Heart right ventricle (tissue), 16 donors: ENCODE measurements around the gene YIPF5. TPM values are rescaled to one million over a fixed set of nuclear protein-coding genes. Genes with fewer than 3 reads are reported as not detected.

Experiments
- ATAC-seq, 8 donors: fragments of 200-7000 bp; cut with Tn5 transposase; one replicate each; pipeline ENCODE4 v1.9.1; 2020; ENCODE audit warnings: mild to moderate bottlenecking in 8 of 8, moderate library complexity in 8 of 8, moderate number of reproducible peaks in 1 of 8
- DNase-seq, 2 donors: peaks; one replicate each; pipeline ENCODE4 v3.0.0-alpha.2; 2020
- H3K27ac ChIP-seq, 10 donors: fragments of 200-600 bp; sonication (generic) in 2 of 10; one replicate each; pipeline versions ENCODE4 v1.5.0 to v1.8.0; 2020 to 2022; ENCODE audit warnings: mild to moderate bottlenecking in 3 of 10
- H3K27me3 ChIP-seq, 7 donors: fragments of 200-600 bp; one replicate each; pipeline ENCODE4 v1.8.0; 2021 to 2022; ENCODE audit warnings: mild to moderate bottlenecking in 2 of 7
- H3K36me3 ChIP-seq, 9 donors: fragments of 200-600 bp; sonication (generic) in 1 of 9; one replicate each; pipeline versions ENCODE4 v1.5.0 to v1.8.0; 2020 to 2022; ENCODE audit warnings: mild to moderate bottlenecking in 2 of 9
- H3K4me1 ChIP-seq, 9 donors: fragments of 200-600 bp; sonication (generic) in 1 of 9; one replicate each; pipeline versions ENCODE4 v1.5.0 to v1.8.0; 2020 to 2022; ENCODE audit warnings: mild to moderate bottlenecking in 4 of 9
- H3K4me3 ChIP-seq, 10 donors: fragments of 200-600 bp; sonication (generic) in 2 of 10; one replicate each; pipeline versions ENCODE4 v1.5.0 to v1.8.0; 2020 to 2022; ENCODE audit warnings: mild to moderate bottlenecking in 7 of 10, moderate library complexity in 2 of 10
- H3K9me3 ChIP-seq, 11 donors: fragments of 200-600 bp in 10 of 11; sonication (generic) in 2 of 11; one replicate each; pipeline versions ENCODE4 v1.5.0 to v1.8.0; 2013 to 2022; ENCODE audit warnings: mild to moderate bottlenecking in 2 of 11, control low read depth in 1 of 11, moderate library complexity in 1 of 11
- WGBS, 2 donors: extraction: QIAGEN DNeasy Blood & Tissue Kit; methylation state at CpG; one replicate each; pipeline ENCODE4 v1.1.7; 2013; ENCODE audit warnings: inconsistent platforms in 1 of 2; 5-methylcytosine and 5-hydroxymethylcytosine counted together
- intact Hi-C, 10 donors: fragments of 100-400 bp; cut with DNase I; formaldehyde crosslinking; loops; one replicate each; pipeline versions ENCODE4 v1.11.1 to v1.14.2; 2022
- polyA plus RNA-seq, 2 donors: library from polyadenylated mRNA; stranded (reverse); fragments of 200-250 nt; gene quantifications; one replicate each; pipeline ENCODE4 v1.2.3, GENCODE V29; 2013
- total RNA-seq, 10 donors: library from RNA; stranded (reverse); fragmentation: NEBNext Ultra II Directional in 3 of 10; extraction: Animal tissue kit (Norgen Biotek cat#: 25700) in 3 of 10; gene quantifications; one replicate each; pipeline versions ENCODE4 v1.2.1 to v1.2.4, GENCODE V29; 2021 to 2023
- TF ChIP-seq, protein P1 (sequence below), 9 donors: fragments of 200-600 bp; sonication (generic) in 2 of 9; IDR thresholded peaks; one replicate each; pipeline versions ENCODE4 v1.5.0 to v1.8.0; 2021 to 2022; ENCODE audit warnings: antibody characterized with exemption in 9 of 9, mild to moderate bottlenecking in 5 of 9, moderate library complexity in 1 of 9
- donor health status: Arrhythmogenic right ventricular cardiomyopathy.
- donor health status: ischemic (EF 13 %, LVEDD 7.1; RV severe dilation, severe dysfunction).
- donor health status: healthy with polysubstance abuse.
- donor health status: DM: no; HTN: yes; CAD: no.
- donor health status: DM: no; HTN: no; CAD: no.
- donor health status: ischemic (EF 25% LVEDD 6.9; RV normal size, moderate dysfunction).
- donor health status: ischemic (EF 25% LVEDD 5.7; RV mildly dilated, moderate dysfunction).
- donor health status: healthy.
- donor health status: DM: yes; HTN: yes; CAD: no.
- donor health status: Ischemic cardiomyopathy.
- donor health status: ischemic (EF 35%, LVEDD 5.7; RV mildly dilated, moderate dysfunction).
- donor health status: nonischemic (EF 11% LVEDD 7.7; RV severe dilation, severe dysfunction).
- donor health status: DM: yes; HTN: yes; CAD: no.
- donor health status: PGD.
- donor health status: ischemic (EF 29% LVEDD 5.4; RV normal size, mild dysfunction).
- donor health status: nonischemic (EF 23%, LVEDD 6.1; RV moderate dilation, normal function).

YIPF5 gene
- total and polyA plus RNA-seq, 12 donors = 3.9 to 34.9 (median 27.8) TPM

DNA sequence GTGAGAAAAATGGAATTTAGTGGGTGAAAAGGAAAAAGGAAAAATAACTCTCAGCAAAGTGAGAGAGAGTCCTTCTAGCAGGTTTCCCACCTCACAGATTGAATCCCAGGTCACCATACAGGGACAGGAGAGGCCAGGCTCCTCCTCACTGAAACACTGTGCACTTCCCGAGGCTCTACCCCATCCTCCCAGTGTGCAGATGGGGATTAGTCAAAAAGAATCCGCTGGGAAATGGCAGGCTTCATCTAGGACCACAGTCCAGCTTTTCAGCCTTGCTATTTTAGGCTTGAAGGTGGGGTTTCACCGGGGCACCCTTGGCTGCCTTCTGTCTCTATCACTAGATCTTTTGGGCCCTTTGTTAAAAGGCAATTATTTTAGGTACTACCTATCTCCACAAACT is 47.8 kb downstream of the YIPF5 start:
- H3K4me3 ChIP-seq = no peak overlapping the region
- intact Hi-C loops = no loop called here
- WGBS, 2 donors = 86% methylated on average over 3 of the region's 3 CpGs
- H3K27ac ChIP-seq = no peak overlapping the region
- no peaks in the 10 kb centered on the region for H3K36me3 ChIP-seq
- no peaks in the 10 kb centered on the region for H3K27me3 ChIP-seq
- H3K9me3 ChIP-seq = peaks cover 0 to 8% (median 0%) of the 10 kb centered on the region in 11 donors
- ATAC-seq (no peak), DNase-seq (no peak)
- TF ChIP-seq, protein P1, sequence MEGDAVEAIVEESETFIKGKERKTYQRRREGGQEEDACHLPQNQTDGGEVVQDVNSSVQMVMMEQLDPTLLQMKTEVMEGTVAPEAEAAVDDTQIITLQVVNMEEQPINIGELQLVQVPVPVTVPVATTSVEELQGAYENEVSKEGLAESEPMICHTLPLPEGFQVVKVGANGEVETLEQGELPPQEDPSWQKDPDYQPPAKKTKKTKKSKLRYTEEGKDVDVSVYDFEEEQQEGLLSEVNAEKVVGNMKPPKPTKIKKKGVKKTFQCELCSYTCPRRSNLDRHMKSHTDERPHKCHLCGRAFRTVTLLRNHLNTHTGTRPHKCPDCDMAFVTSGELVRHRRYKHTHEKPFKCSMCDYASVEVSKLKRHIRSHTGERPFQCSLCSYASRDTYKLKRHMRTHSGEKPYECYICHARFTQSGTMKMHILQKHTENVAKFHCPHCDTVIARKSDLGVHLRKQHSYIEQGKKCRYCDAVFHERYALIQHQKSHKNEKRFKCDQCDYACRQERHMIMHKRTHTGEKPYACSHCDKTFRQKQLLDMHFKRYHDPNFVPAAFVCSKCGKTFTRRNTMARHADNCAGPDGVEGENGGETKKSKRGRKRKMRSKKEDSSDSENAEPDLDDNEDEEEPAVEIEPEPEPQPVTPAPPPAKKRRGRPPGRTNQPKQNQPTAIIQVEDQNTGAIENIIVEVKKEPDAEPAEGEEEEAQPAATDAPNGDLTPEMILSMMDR (IDR thresholded peaks at IDR 0.05) = no peak
- no peaks in the 10 kb centered on the region for H3K4me1 ChIP-seq

DNA sequence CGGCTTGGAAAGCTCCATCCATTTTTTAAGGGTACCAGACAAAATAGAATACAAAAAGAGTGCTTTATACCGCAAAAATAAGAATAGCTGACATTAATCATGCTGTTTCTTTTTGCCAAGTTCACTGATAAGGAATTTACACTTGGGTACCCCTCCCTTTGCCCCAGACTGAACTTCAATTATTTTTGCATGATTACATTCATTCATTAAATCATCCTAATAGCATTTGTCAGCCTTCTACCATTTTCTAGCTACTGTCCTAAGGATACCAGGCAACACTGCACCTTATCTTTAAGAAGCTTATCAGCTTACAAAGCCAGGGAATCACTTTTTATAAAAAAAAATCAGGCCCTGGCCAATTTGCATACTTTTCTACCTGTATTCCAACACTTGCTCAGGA is 48.4 kb downstream of the YIPF5 start:
- intact Hi-C loops = no loop called here
- H3K27me3 ChIP-seq = no peaks in the 10 kb centered on the region
- no peaks in the 10 kb centered on the region for H3K36me3 ChIP-seq
- no peak overlapping the region for H3K27ac ChIP-seq
- WGBS, 2 donors = 71 to 75% methylated on average over 2 of the region's 2 CpGs
- H3K4me3 ChIP-seq = no peak overlapping the region
- no peak for DNase-seq
- peaks cover 0 to 4% (median 0%) of the 10 kb centered on the region in 9 donors for H3K4me1 ChIP-seq
- peaks cover 0 to 8% (median 0%) of the 10 kb centered on the region in 11 donors for H3K9me3 ChIP-seq
- ATAC-seq = no peak
- TF ChIP-seq, protein P1 (IDR thresholded peaks at IDR 0.05) = no peak

DNA sequence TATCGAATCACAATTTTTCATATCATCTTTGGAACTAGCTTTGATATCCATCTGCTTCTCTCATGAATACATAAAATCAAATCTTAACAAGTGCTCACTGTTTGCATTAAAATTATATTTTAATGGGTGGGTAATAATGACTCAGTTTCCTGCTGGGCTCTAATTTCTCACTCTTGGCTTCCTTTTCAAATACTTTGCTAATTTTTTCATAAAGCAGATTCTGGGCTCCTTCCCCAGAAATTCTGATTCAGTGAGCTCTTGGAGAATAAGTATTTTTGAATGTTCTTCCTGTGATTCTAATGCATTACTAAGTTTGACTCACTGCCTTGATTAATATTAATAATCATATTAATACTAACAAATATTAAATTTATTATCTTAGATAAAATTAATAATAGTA is 48.9 kb downstream of the YIPF5 start:
- peaks cover 0 to 9% (median 0%) of the 10 kb centered on the region in 9 donors for H3K4me1 ChIP-seq
- H3K27me3 ChIP-seq = no peaks in the 10 kb centered on the region
- H3K9me3 ChIP-seq = peaks cover 0 to 8% (median 0%) of the 10 kb centered on the region in 11 donors
- DNase-seq (no peak), ATAC-seq (no peak)
- H3K27ac ChIP-seq = no peak overlapping the region
- TF ChIP-seq, protein P1 (IDR thresholded peaks at IDR 0.05) = no peak
- intact Hi-C loops = no loop called here
- H3K36me3 ChIP-seq = no peaks in the 10 kb centered on the region
- H3K4me3 ChIP-seq = no peak overlapping the region
- 91% methylated on average over 1 of the region's 1 CpG for WGBS, 2 donors

DNA sequence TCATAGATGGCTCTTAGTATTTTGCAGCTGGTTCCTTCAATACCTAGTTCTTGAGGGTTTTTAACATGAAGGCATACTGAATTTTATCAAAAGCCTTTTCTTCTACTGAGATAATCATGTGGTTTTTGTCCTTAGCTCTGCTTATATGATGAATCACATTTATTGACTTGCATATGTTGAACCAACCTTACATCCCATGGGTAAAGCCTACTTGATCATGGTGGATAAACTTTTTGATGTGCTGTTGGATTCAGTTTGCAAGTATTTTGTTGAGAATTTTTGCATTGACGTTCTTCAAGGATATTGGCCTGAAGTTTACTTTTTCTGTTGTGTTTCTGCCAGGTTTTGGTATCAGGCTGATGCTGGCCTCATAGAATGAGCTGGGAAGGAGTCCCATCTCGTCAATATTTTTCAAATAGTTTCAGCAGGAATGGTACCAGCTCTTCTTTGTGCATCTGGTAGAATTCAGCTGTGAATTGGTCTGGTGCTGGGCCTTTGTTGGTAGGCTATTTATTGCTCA is 49.7 kb downstream of the YIPF5 start:
- peaks cover 0 to 9% (median 0%) of the 10 kb centered on the region in 9 donors for H3K4me1 ChIP-seq
- H3K27ac ChIP-seq = no peak overlapping the region
- intact Hi-C loops = no loop called here
- 73 to 77% methylated on average over 2 of the region's 2 CpGs for WGBS, 2 donors
- no peak for DNase-seq
- TF ChIP-seq, protein P1 (IDR thresholded peaks at IDR 0.05) = no peak
- H3K36me3 ChIP-seq = no peaks in the 10 kb centered on the region
- ATAC-seq = no peak
- H3K27me3 ChIP-seq = no peaks in the 10 kb centered on the region
- no peak overlapping the region for H3K4me3 ChIP-seq
- H3K9me3 ChIP-seq = peaks cover 0 to 8% (median 0%) of the 10 kb centered on the region in 11 donors
